B cell (primary cell): ENCODE measurements around the gene PSME3IP1.

ENCODE experiments used
- CTCF ChIP-seq: fragments of 200-600 bp; IDR thresholded peaks from one replicate; pipeline ENCODE4 v1.8.0; 2022; ENCODE audit warnings: antibody characterized with exemption, mild to moderate bottlenecking
- EZH2 ChIP-seq: IDR thresholded peaks from 2 replicates; pipeline ENCODE4 v1.6.1; 2012; ENCODE audit warnings: borderline replicate concordance, low read depth, mild to moderate bottlenecking, moderate library complexity, low read length; ENCODE audit not compliant: insufficient read depth, poor library complexity, severe bottlenecking

GRCh38 chr16:57130950-57131321, 54.9 kb downstream of the PSME3IP1 start:
- TF ChIP-seq CTCF: no peak
- no peak for TF ChIP-seq EZH2
